GM12878 (cell line): ENCODE measurements around the gene ARMC6.

Experiments used
- FOXM1 ChIP-seq: IDR thresholded peaks from 2 replicates; pipeline ENCODE4 v1.6.1; 2012; ENCODE audit warnings: low read depth, mild to moderate bottlenecking, inconsistent platforms, low read length, moderate library complexity
- NR2C2 ChIP-seq: IDR thresholded peaks from 2 replicates; pipeline ENCODE4 v1.6.1; 2011; ENCODE audit warnings: borderline replicate concordance, low read depth; ENCODE audit not compliant: control insufficient read depth, insufficient read length
- POLR2A ChIP-seq: IDR thresholded peaks from 2 replicates; pipeline ENCODE4 v1.6.1; 2011; ENCODE audit warnings: low read depth, mild to moderate bottlenecking, low read length
- POLR2AphosphoS5 ChIP-seq: IDR thresholded peaks from 2 replicates; pipeline ENCODE4 v1.6.1; 2011; ENCODE audit warnings: mild to moderate bottlenecking, low read length, inconsistent platforms
- RFX5 ChIP-seq: IDR thresholded peaks from 2 replicates; pipeline ENCODE4 v1.6.1; 2011; ENCODE audit warnings: low read depth, low read length, improper control_type of control experiment
- TAF1 ChIP-seq: IDR thresholded peaks from 2 replicates; pipeline ENCODE4 v1.6.1; 2011; ENCODE audit warnings: mild to moderate bottlenecking, low read depth, low read length, borderline replicate concordance
- TF ChIP-seq, protein P1 (sequence below): fragments of 450-650 bp; IDR thresholded peaks from 2 replicates; pipeline ENCODE4 v1.6.1; 2017; ENCODE audit warnings: antibody characterized with exemption, mild to moderate bottlenecking, moderate library complexity
- TF ChIP-seq, protein P2 (sequence below), 3 experiments: IDR thresholded peaks in 2 of 3; conservative IDR thresholded peaks in 1 of 3; 2 replicates each; pipeline ENCODE4 v1.5.1; 2011; ENCODE audit warnings: low read depth in 3 of 3, low read length in 3 of 3, mild to moderate bottlenecking in 3 of 3, control low read depth in 2 of 3, moderate library complexity in 2 of 3, inconsistent platforms in 1 of 3, mixed read lengths in 1 of 3; ENCODE audit not compliant: control insufficient read depth in 2 of 3, insufficient read depth in 1 of 3; ENCODE audit errors: extremely low read depth in 1 of 3
- TF ChIP-seq, protein P3 (sequence below): fragments of 450-650 bp; formaldehyde crosslinking; IDR thresholded peaks from 2 replicates; pipeline ENCODE4 v1.4.0; 2022; ENCODE audit warnings: mild to moderate bottlenecking, moderate library complexity

DNA sequence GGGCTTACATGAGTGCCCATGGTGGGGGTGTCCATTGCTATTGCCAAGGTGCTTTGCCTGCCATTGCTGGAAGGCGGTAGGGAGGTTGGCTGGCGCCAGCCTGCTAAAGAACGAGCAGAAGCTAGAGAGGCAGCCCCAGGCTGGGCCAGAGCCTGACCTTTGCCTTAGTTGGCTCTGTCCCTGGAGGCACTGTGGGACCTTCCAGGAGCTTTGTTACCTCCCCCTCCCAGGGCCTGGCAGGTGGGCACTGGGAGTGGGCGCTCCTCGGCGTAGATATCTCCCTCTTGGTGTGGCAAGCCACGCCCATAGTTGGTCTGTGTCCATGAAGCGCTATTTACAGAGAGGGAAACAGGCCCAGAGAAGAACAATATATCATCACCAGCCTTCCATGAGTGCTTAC lies 28.1 kb downstream of the ARMC6 start:
- TF ChIP-seq POLR2A (no peak), FOXM1 (no peak), NR2C2 (no peak), RFX5 (no peak), POLR2AphosphoS5 (no peak), TAF1 (no peak)
- TF ChIP-seq, protein P1, sequence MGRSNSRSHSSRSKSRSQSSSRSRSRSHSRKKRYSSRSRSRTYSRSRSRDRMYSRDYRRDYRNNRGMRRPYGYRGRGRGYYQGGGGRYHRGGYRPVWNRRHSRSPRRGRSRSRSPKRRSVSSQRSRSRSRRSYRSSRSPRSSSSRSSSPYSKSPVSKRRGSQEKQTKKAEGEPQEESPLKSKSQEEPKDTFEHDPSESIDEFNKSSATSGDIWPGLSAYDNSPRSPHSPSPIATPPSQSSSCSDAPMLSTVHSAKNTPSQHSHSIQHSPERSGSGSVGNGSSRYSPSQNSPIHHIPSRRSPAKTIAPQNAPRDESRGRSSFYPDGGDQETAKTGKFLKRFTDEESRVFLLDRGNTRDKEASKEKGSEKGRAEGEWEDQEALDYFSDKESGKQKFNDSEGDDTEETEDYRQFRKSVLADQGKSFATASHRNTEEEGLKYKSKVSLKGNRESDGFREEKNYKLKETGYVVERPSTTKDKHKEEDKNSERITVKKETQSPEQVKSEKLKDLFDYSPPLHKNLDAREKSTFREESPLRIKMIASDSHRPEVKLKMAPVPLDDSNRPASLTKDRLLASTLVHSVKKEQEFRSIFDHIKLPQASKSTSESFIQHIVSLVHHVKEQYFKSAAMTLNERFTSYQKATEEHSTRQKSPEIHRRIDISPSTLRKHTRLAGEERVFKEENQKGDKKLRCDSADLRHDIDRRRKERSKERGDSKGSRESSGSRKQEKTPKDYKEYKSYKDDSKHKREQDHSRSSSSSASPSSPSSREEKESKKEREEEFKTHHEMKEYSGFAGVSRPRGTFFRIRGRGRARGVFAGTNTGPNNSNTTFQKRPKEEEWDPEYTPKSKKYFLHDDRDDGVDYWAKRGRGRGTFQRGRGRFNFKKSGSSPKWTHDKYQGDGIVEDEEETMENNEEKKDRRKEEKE = no peak
- TF ChIP-seq, protein P2, sequence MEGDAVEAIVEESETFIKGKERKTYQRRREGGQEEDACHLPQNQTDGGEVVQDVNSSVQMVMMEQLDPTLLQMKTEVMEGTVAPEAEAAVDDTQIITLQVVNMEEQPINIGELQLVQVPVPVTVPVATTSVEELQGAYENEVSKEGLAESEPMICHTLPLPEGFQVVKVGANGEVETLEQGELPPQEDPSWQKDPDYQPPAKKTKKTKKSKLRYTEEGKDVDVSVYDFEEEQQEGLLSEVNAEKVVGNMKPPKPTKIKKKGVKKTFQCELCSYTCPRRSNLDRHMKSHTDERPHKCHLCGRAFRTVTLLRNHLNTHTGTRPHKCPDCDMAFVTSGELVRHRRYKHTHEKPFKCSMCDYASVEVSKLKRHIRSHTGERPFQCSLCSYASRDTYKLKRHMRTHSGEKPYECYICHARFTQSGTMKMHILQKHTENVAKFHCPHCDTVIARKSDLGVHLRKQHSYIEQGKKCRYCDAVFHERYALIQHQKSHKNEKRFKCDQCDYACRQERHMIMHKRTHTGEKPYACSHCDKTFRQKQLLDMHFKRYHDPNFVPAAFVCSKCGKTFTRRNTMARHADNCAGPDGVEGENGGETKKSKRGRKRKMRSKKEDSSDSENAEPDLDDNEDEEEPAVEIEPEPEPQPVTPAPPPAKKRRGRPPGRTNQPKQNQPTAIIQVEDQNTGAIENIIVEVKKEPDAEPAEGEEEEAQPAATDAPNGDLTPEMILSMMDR (IDR thresholded peaks at IDR 0.05 in 2 of 3, conservative IDR thresholded peaks at IDR 0.05 in 1 of 3; ENCODE audit: control insufficient read depth in 2 of 3, extremely low read depth in 1 of 3, insufficient read depth in 1 of 3, low read depth in 3 of 3, low read length in 3 of 3) = no peak
- TF ChIP-seq, protein P3, sequence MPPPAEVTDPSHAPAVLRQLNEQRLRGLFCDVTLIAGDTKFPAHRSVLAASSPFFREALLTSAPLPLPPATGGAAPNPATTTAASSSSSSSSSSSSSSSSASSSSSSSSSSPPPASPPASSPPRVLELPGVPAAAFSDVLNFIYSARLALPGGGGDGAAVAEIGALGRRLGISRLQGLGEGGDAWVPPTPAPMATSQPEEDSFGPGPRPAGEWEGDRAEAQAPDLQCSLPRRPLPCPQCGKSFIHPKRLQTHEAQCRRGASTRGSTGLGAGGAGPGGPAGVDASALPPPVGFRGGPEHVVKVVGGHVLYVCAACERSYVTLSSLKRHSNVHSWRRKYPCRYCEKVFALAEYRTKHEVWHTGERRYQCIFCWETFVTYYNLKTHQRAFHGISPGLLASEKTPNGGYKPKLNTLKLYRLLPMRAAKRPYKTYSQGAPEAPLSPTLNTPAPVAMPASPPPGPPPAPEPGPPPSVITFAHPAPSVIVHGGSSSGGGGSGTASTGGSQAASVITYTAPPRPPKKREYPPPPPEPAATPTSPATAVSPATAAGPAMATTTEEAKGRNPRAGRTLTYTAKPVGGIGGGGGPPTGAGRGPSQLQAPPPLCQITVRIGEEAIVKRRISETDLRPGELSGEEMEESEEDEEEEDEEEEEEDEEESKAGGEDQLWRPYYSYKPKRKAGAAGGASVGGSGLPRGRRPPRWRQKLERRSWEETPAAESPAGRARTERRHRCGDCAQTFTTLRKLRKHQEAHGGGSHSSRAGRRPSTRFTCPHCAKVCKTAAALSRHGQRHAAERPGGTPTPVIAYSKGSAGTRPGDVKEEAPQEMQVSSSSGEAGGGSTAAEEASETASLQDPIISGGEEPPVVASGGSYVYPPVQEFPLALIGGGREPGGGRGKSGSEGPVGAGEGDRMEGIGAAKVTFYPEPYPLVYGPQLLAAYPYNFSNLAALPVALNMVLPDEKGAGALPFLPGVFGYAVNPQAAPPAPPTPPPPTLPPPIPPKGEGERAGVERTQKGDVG (CRISPR knock-in tag) = no peak
